Activated naive CD4-positive, alpha-beta T cell treated with anti-CD3 and anti-CD28 coated beads, Interleukin-2, amount 50 U/mL, for 16 hours (primary cell): Measurements from ENCODE around the gene USP5.
"Not testable (repeated sequence)": the region's sequence is repeated elsewhere in the genome, so short reads cannot be mapped to it uniquely, and the experiment has no call there.

Source experiments
- DNase-seq: peaks from one replicate; pipeline ENCODE4 v3.0.0-alpha.2; 2020

Gene USP5

GRCh38 chr12:6843118-6843902 is 8.6 kb upstream of the USP5 start:
- DNase-seq = no peak

GRCh38 chr12:6845395-6845794 is 6.6 kb upstream of the USP5 start:
- DNase-seq = no peak

GRCh38 chr12:6846316-6846869 is 5.6 kb upstream of the USP5 start:
- DNase-seq = no peak

DNA sequence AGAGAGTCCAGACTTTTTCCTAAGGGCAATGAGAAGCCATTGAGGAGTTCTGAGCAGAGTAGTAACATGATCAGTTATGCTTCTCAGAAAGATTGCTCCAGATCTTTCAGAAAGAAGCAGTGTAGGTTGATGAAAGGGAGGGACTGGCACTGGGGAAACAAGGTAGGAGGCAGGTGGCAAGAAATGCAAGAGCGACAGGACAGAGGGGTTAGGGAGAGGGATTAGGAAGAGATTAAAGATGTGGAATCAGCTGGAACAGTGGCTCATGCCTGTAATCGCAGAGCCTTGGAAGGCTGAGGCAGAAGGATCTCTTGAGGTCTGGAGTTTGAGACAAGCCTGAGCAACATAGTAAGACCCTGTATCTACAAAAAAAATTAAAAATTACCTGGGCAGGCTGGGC is 4.3 kb upstream of the USP5 start:
- DNase-seq = no peak

DNA sequence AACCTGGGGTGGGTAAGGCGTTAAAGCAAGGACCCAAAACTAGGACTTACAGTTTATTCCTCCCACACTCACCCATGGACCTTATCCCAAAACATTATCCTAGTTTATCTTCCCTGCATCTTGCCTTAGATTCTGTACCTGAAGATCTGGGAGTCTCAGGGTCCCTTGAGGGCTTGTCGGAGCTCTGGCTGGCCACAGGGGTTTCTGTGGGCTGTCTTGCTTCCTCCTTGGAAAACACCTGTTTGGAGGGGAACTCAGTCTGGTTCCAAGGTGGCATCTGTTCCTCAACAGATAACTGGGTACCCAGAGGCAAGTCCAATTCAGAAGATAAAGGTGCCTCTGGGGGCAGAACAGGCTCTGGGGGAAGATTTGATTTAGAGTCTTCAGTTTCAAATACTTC is 2.5 kb upstream of the USP5 start:
- no peak for DNase-seq

- no peak for DNase-seq
Measured at GRCh38 chr12:6849976-6850560, 1.9 kb upstream of the USP5 start.

GRCh38 chr12:6850796-6851152 is 1.2 kb upstream of the USP5 start:
- no peak for DNase-seq

GRCh38 chr12:6851153-6851920 is 613 bp upstream of the USP5 start, which contains the start of gene CDCA3:
CDCA3 (minus strand) TSS chr12:6851286; CDS start chr12:6850952, 334 bp downstream.
- DNase-seq = peak; percentile 91

- DNase-seq = peak; percentile 81
Measured at GRCh38 chr12:6852651-6853354, 853 bp downstream of the USP5 start.

DNA sequence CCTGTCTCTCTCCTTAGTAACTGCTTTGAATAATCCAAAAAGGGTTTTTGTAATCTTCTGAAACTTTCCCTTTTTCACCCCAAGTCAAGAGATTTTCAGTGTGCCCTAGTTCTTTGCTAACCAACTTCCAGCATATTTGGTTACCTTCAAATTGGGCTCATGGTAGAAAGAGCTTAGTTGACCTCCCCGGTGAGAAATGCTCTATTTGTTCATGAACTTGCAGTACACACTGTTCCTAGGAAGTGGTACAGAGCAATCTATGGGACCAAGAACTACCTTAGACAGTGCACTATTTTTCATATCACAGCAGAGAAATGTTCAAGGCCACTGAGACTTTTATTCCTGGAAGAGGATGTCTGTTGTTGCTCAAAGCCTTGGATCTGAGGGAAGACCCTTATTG is 1.7 kb downstream of the USP5 start:
- DNase-seq = no peak

- DNase-seq = no peak
Measured at GRCh38 chr12:6854036-6854435, 2.1 kb downstream of the USP5 start.

- no peak for DNase-seq
Measured at GRCh38 chr12:6855322-6855721, 3.4 kb downstream of the USP5 start.

DNA sequence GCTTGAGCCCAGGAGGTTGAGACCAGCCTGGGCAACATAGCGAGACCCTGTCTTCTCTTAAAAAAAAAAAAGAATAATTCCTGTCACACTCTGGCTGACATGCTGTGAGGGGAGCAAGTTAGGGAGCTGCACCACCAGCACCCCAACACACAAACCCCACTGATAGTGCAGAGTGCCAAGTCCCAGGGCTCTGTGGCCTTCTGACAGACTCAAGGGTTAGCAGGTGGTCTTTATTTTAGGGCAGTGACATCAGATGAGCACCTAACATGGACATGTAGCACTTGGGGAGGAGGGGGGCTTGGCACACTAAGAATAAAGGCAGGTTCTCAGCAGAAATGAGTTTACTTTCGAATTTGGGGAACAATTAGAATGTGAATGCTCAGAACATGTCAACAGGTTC is 6.8 kb downstream of the USP5 start:
- no peak for DNase-seq

DNA sequence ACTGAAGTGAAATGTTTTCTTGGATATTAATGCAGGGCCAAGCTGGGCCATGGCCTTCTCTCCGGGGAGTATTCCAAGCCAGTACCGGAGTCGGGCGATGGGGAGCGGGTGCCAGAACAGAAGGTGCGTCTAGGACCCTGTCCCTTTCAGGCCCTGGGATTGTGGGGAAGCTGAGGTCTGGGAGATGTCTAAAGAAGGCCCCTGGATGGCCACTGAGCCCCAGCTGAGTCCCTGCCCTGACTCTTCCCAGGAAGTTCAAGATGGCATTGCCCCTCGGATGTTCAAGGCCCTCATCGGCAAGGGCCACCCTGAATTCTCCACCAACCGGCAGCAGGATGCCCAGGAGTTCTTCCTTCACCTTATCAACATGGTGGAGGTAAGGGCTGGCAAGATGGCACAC is 8.2 kb downstream of the USP5 start:
- DNase-seq = no peak

GRCh38 chr12:6860942-6861341 is 9.0 kb downstream of the USP5 start:
- no peak for DNase-seq

- DNase-seq = no peak
Measured at GRCh38 chr12:6861391-6861790, 9.4 kb downstream of the USP5 start.

DNA sequence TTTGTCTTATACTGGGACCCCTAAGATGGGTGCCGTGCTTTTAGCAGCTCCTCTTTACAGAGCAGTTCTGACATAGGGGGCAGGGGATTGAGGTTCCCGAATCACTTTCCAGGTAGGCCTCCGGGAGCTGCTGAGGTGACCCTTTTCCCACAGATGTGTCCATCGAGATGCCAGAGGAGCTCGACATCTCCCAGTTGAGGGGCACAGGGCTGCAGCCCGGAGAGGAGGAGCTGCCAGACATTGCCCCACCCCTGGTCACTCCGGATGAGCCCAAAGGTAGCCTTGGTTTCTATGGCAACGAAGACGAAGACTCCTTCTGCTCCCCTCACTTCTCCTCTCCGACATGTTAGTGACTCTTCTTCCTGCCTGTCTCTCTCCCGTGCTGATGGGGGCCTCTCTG is 11.1 kb downstream of the USP5 start:
- DNase-seq = no peak

DNA sequence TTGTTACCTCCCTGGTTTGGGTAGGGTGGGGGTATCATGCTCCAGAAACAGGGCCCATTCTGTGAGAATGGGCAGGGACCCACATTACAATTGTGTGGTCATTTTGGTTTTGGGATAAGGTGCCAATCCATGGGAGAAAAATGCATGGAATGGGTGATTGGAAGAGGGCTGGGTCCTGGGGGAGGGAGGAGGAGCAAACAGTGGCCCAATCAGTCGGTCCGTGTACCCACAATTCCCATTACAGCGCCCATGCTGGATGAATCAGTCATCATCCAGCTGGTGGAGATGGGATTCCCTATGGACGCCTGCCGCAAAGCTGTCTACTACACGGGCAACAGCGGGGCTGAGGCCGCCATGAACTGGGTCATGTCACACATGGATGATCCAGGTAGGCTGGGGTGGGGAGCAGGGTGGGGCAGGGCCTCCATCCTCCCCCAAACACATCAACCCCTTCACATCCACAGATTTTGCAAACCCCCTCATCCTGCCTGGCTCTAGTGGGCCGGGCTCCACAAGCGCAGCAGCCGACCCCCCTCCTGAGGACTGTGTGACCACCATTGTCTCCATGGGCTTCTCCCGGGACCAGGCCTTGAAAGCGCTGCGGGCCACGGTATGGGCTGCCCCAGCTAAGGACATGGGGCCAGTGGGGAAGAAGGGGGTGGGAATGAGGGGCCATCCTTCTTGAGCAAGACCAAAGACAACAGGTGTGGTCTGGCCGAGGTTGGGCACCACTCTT is 11.8 kb downstream of the USP5 start:
- no peak for DNase-seq

DNA sequence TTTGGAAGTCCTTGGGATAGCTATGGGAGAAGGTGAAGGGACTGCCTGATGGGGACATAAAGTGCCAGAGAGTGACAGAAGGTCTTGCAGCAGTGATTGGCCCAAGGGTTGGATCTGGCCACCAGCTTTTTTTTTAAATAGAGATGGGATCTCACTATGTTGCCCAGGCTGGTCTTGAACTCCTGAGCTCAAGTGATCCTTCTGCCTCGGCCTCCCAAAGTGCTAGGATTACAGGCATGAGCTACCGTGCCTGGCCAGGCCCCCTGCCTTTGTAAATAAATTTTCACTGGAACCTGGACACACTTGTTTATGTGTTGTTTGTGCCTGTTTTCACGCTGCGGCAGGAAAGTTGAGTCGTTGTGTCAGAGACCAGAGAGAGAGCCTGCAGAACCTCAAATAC is 13.4 kb downstream of the USP5 start:
- DNase-seq = not testable (repeated sequence)

DNA sequence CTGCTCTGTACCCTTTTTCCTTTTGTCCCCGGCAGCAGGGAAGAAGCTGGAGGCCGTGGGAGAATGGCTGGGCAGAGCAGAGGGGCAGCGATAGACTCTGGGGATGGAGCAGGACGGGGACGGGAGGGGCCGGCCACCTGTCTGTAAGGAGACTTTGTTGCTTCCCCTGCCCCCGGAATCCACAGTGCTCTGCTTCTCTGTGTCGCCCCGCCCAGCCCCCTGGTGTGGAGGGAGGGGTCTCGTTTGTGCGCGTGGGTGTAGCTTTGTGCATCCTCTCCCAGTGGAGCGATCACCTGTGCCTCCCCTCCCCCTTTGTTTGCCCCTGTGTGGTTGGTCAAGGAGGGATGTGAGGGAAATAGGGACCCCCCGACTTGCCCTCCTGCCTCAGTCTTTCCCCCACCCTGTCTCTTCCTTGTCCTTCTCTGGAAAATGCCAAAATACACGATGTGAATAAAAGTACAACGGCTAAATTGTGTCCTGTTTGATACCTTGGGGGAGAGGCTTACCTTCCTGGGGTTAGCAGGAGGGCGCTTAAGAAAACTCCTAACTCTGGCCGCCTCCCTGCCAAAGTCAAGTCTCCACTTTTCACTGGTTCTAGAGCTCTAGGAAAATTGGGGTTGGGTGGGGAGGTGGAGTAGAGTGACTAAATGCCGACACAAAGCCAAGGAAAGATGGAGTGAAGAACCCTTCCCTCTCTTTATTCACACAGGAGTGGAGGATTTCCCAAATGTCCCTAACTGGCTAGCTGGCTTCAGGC is 14.4 kb downstream of the USP5 start:
- no peak for DNase-seq

GRCh38 chr12:6866920-6867412 is 15.0 kb downstream of the USP5 start:
- no peak for DNase-seq
